ENCODE data around the gene SNAPIN. TPM values are rescaled to one million over a fixed set of nuclear protein-coding genes. Genes with fewer than 3 reads are reported as not detected.
A peak's percentile ranks its signal among the peaks of the same experiment; 100 is the strongest.
"Not testable (repeated sequence)": the region's sequence is repeated elsewhere in the genome, so short reads cannot be mapped to it uniquely, and the experiment has no call there.

Gene SNAPIN
- polyA plus RNA-seq, 1 donor: 30.9 TPM

GRCh38 chr1:153633754-153634665 is 24.5 kb upstream of the SNAPIN start, which contains the start of gene CHTOP:
CHTOP (plus strand) TSS chr1:153634066; CDS start chr1:153636589, 2,523 bp downstream.
- Histone ChIP-seq H3K36me3 (ENCODE audit: control insufficient read depth, insufficient read depth, low read length) (peaks cover 31% of the 10 kb centered on the region), H3K4me3 (ENCODE audit: low read length) (peak within 1 kb of the TSS; percentile 98), H3K27ac (ENCODE audit: low read length) (peak within 1 kb of the TSS; percentile 100), H3K27me3 (ENCODE audit: control insufficient read depth, insufficient read depth, low read length) (no peaks in the 10 kb centered on the region), H3K4me1 (ENCODE audit: control insufficient read depth, insufficient read depth, low read length) (peaks cover 34% of the 10 kb centered on the region), H3K9me3 (ENCODE audit: control insufficient read depth, low read depth, low read length) (no peaks in the 10 kb centered on the region)
- peak; percentile 99 for DNase-seq
- WGBS (ENCODE audit: insufficient coverage, low lambda C conversion rate): 0% methylated on average over 1 of the region's 65 CpGs

- Histone ChIP-seq H3K27ac (ENCODE audit: low read length) (no peak overlapping the region), H3K4me1 (ENCODE audit: control insufficient read depth, insufficient read depth, low read length) (peaks cover 21% of the 10 kb centered on the region), H3K27me3 (ENCODE audit: control insufficient read depth, insufficient read depth, low read length) (no peaks in the 10 kb centered on the region), H3K9me3 (ENCODE audit: control insufficient read depth, low read depth, low read length) (no peaks in the 10 kb centered on the region), H3K4me3 (ENCODE audit: low read length) (no peak overlapping the region), H3K36me3 (ENCODE audit: control insufficient read depth, insufficient read depth, low read length) (peaks cover 49% of the 10 kb centered on the region)
- no peak for DNase-seq
- WGBS (ENCODE audit: insufficient coverage, low lambda C conversion rate): 72% methylated on average over 2 of the region's 7 CpGs
Measured at GRCh38 chr1:153635872-153636271, 22.6 kb upstream of the SNAPIN start.

- 100% methylated on average over 1 of the region's 9 CpGs for WGBS (ENCODE audit: insufficient coverage, low lambda C conversion rate)
- no peak overlapping the region for H3K27ac ChIP-seq (ENCODE audit: low read length)
- no peak overlapping the region for H3K4me3 ChIP-seq (ENCODE audit: low read length)
- peaks cover 17% of the 10 kb centered on the region for H3K4me1 ChIP-seq (ENCODE audit: control insufficient read depth, insufficient read depth, low read length)
- no peak for DNase-seq
- peaks cover 54% of the 10 kb centered on the region for H3K36me3 ChIP-seq (ENCODE audit: control insufficient read depth, insufficient read depth, low read length)
- no peaks in the 10 kb centered on the region for H3K9me3 ChIP-seq (ENCODE audit: control insufficient read depth, low read depth, low read length)
- no peaks in the 10 kb centered on the region for H3K27me3 ChIP-seq (ENCODE audit: control insufficient read depth, insufficient read depth, low read length)
Measured at GRCh38 chr1:153636312-153636711, 22.2 kb upstream of the SNAPIN start.

GRCh38 chr1:153638261-153638660 is 20.2 kb upstream of the SNAPIN start:
- WGBS (ENCODE audit: insufficient coverage, low lambda C conversion rate): 84% methylated on average over 4 of the region's 6 CpGs
- H3K27me3 ChIP-seq (ENCODE audit: control insufficient read depth, insufficient read depth, low read length): no peaks in the 10 kb centered on the region
- DNase-seq: no peak
- no peaks in the 10 kb centered on the region for H3K9me3 ChIP-seq (ENCODE audit: control insufficient read depth, low read depth, low read length)
- no peak overlapping the region for H3K4me3 ChIP-seq (ENCODE audit: low read length)
- peaks cover 71% of the 10 kb centered on the region for H3K36me3 ChIP-seq (ENCODE audit: control insufficient read depth, insufficient read depth, low read length)
- H3K4me1 ChIP-seq (ENCODE audit: control insufficient read depth, insufficient read depth, low read length): peaks cover 9% of the 10 kb centered on the region
- no peak overlapping the region for H3K27ac ChIP-seq (ENCODE audit: low read length)

- no peak overlapping the region for H3K27ac ChIP-seq (ENCODE audit: low read length)
- H3K4me1 ChIP-seq (ENCODE audit: control insufficient read depth, insufficient read depth, low read length): peaks cover 10% of the 10 kb centered on the region
- no peak for DNase-seq
- H3K27me3 ChIP-seq (ENCODE audit: control insufficient read depth, insufficient read depth, low read length): no peaks in the 10 kb centered on the region
- H3K9me3 ChIP-seq (ENCODE audit: control insufficient read depth, low read depth, low read length): no peaks in the 10 kb centered on the region
- WGBS (ENCODE audit: insufficient coverage, low lambda C conversion rate): no CpG with 5 or more reads among the region's 3 CpGs
- no peak overlapping the region for H3K4me3 ChIP-seq (ENCODE audit: low read length)
- H3K36me3 ChIP-seq (ENCODE audit: control insufficient read depth, insufficient read depth, low read length): peaks cover 82% of the 10 kb centered on the region
Measured at GRCh38 chr1:153639280-153639679, 19.2 kb upstream of the SNAPIN start.

GRCh38 chr1:153640213-153640612 is 18.3 kb upstream of the SNAPIN start:
- not testable (repeated sequence) for H3K27me3 ChIP-seq (ENCODE audit: control insufficient read depth, insufficient read depth, low read length); H3K27ac ChIP-seq (ENCODE audit: low read length); H3K4me3 ChIP-seq (ENCODE audit: low read length); H3K9me3 ChIP-seq (ENCODE audit: control insufficient read depth, low read depth, low read length); DNase-seq
- H3K36me3 ChIP-seq (ENCODE audit: control insufficient read depth, insufficient read depth, low read length): peaks cover 90% of the 10 kb centered on the region
- peaks cover 11% of the 10 kb centered on the region for H3K4me1 ChIP-seq (ENCODE audit: control insufficient read depth, insufficient read depth, low read length)
- no CpG with 5 or more reads among the region's 5 CpGs for WGBS (ENCODE audit: insufficient coverage, low lambda C conversion rate)

GRCh38 chr1:153640861-153641260 is 17.6 kb upstream of the SNAPIN start:
- 73% methylated on average over 2 of the region's 6 CpGs for WGBS (ENCODE audit: insufficient coverage, low lambda C conversion rate)
- DNase-seq: no peak
- Histone ChIP-seq H3K9me3 (ENCODE audit: control insufficient read depth, low read depth, low read length) (no peaks in the 10 kb centered on the region), H3K36me3 (ENCODE audit: control insufficient read depth, insufficient read depth, low read length) (peaks cover 94% of the 10 kb centered on the region), H3K27me3 (ENCODE audit: control insufficient read depth, insufficient read depth, low read length) (no peaks in the 10 kb centered on the region), H3K4me3 (ENCODE audit: low read length) (no peak overlapping the region), H3K4me1 (ENCODE audit: control insufficient read depth, insufficient read depth, low read length) (peaks cover 11% of the 10 kb centered on the region), H3K27ac (ENCODE audit: low read length) (no peak overlapping the region)

GRCh38 chr1:153642161-153642560 is 16.3 kb upstream of the SNAPIN start:
- H3K27ac ChIP-seq (ENCODE audit: low read length): no peak overlapping the region
- WGBS (ENCODE audit: insufficient coverage, low lambda C conversion rate): no CpG with 5 or more reads among the region's 11 CpGs
- no peak for DNase-seq
- no peak overlapping the region for H3K4me3 ChIP-seq (ENCODE audit: low read length)
- H3K36me3 ChIP-seq (ENCODE audit: control insufficient read depth, insufficient read depth, low read length): peaks cover 95% of the 10 kb centered on the region
- no peaks in the 10 kb centered on the region for H3K27me3 ChIP-seq (ENCODE audit: control insufficient read depth, insufficient read depth, low read length)
- no peaks in the 10 kb centered on the region for H3K9me3 ChIP-seq (ENCODE audit: control insufficient read depth, low read depth, low read length)
- H3K4me1 ChIP-seq (ENCODE audit: control insufficient read depth, insufficient read depth, low read length): peaks cover 10% of the 10 kb centered on the region

GRCh38 chr1:153643100-153643499 is 15.4 kb upstream of the SNAPIN start:
- Histone ChIP-seq H3K9me3 (ENCODE audit: control insufficient read depth, low read depth, low read length) (no peaks in the 10 kb centered on the region), H3K4me1 (ENCODE audit: control insufficient read depth, insufficient read depth, low read length) (peaks cover 10% of the 10 kb centered on the region), H3K27me3 (ENCODE audit: control insufficient read depth, insufficient read depth, low read length) (no peaks in the 10 kb centered on the region), H3K27ac (ENCODE audit: low read length) (no peak overlapping the region), H3K4me3 (ENCODE audit: low read length) (no peak overlapping the region), H3K36me3 (ENCODE audit: control insufficient read depth, insufficient read depth, low read length) (peaks cover 89% of the 10 kb centered on the region)
- DNase-seq: no peak
- no CpG with 5 or more reads among the region's 11 CpGs for WGBS (ENCODE audit: insufficient coverage, low lambda C conversion rate)

- Histone ChIP-seq H3K4me1 (ENCODE audit: control insufficient read depth, insufficient read depth, low read length) (peaks cover 10% of the 10 kb centered on the region), H3K9me3 (ENCODE audit: control insufficient read depth, low read depth, low read length) (no peaks in the 10 kb centered on the region), H3K27ac (ENCODE audit: low read length) (no peak overlapping the region), H3K4me3 (ENCODE audit: low read length) (no peak overlapping the region), H3K27me3 (ENCODE audit: control insufficient read depth, insufficient read depth, low read length) (no peaks in the 10 kb centered on the region), H3K36me3 (ENCODE audit: control insufficient read depth, insufficient read depth, low read length) (peaks cover 83% of the 10 kb centered on the region)
- peak in 1 of 2 donors; percentile 43 for DNase-seq
Measured at GRCh38 chr1:153643816-153644215, 14.7 kb upstream of the SNAPIN start.
